ENCODE results near the gene STIM2. TPM values are rescaled to one million over a fixed set of nuclear protein-coding genes. Genes with fewer than 3 reads are reported as not detected.
"Not testable (repeated sequence)": the region's sequence is repeated elsewhere in the genome, so short reads cannot be mapped to it uniquely, and the experiment has no call there.

Gene STIM2
- total and polyA plus RNA-seq, 10 of the 15 experiments (the other 5 are each of a cell fraction or from before 2014, with no cell fraction given): 4.7 to 41.5 (median 16.9) TPM

DNA sequence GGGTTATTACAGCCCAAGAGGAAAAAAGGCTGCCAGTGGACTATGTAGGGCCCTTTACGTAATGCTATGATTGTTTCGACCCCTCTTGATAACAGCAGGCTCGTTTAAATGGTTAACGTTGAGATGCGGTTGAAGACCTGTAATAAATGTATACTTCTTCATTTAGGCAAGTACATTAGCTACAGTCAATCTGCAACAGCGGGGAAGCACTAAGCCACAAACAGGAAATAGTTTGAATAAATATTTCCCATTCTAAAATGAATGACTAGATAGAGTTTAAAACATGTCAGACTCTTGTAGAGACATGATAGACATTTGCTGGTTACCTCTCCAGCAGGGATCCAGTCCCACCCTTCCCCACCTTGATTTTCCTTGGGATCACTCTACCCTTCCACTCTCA is 38.1 kb upstream of the STIM2 start (continued):
- TF ChIP-seq RELA (IDR thresholded peaks at IDR 0.05; ENCODE audit: borderline replicate concordance, partially characterized antibody): no peak
- TF ChIP-seq, protein P1, sequence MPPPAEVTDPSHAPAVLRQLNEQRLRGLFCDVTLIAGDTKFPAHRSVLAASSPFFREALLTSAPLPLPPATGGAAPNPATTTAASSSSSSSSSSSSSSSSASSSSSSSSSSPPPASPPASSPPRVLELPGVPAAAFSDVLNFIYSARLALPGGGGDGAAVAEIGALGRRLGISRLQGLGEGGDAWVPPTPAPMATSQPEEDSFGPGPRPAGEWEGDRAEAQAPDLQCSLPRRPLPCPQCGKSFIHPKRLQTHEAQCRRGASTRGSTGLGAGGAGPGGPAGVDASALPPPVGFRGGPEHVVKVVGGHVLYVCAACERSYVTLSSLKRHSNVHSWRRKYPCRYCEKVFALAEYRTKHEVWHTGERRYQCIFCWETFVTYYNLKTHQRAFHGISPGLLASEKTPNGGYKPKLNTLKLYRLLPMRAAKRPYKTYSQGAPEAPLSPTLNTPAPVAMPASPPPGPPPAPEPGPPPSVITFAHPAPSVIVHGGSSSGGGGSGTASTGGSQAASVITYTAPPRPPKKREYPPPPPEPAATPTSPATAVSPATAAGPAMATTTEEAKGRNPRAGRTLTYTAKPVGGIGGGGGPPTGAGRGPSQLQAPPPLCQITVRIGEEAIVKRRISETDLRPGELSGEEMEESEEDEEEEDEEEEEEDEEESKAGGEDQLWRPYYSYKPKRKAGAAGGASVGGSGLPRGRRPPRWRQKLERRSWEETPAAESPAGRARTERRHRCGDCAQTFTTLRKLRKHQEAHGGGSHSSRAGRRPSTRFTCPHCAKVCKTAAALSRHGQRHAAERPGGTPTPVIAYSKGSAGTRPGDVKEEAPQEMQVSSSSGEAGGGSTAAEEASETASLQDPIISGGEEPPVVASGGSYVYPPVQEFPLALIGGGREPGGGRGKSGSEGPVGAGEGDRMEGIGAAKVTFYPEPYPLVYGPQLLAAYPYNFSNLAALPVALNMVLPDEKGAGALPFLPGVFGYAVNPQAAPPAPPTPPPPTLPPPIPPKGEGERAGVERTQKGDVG (CRISPR knock-in tag; IDR thresholded peaks at IDR 0.05): no peak
- no peak for TF ChIP-seq KLF5 (IDR thresholded peaks at IDR 0.05; ENCODE audit: partially characterized antibody)
- no peak for TF ChIP-seq BACH1 (IDR thresholded peaks at IDR 0.05; ENCODE audit: borderline replicate concordance)
- TF ChIP-seq SREBF2 (IDR thresholded peaks at IDR 0.05; ENCODE audit: low read length): no peak
- TF ChIP-seq SUZ12 (IDR thresholded peaks at IDR 0.05; ENCODE audit: unreplicated experiment): no peak
- no peak for TF ChIP-seq SP1 (IDR thresholded peaks at IDR 0.05; ENCODE audit: low read depth, low read length)
- TF ChIP-seq IKZF1 (conservative IDR thresholded peaks at IDR 0.05): peak; percentile 37; the same call in 1 of the 2 replicates
- TF ChIP-seq NRF1 (conservative IDR thresholded peaks at IDR 0.05; ENCODE audit: low read depth, low read length): no peak
- TF ChIP-seq BRCA1 (IDR thresholded peaks at IDR 0.05; ENCODE audit: low read depth, low read length): no peak
- TF ChIP-seq SMC3 (IDR thresholded peaks at IDR 0.05; ENCODE audit: borderline replicate concordance, low read length): no peak
- TF ChIP-seq POU2F2 (IDR thresholded peaks at IDR 0.05; ENCODE audit: borderline replicate concordance, low read depth, low read length): peak; percentile 75; the same call in 1 of the 3 replicates

DNA sequence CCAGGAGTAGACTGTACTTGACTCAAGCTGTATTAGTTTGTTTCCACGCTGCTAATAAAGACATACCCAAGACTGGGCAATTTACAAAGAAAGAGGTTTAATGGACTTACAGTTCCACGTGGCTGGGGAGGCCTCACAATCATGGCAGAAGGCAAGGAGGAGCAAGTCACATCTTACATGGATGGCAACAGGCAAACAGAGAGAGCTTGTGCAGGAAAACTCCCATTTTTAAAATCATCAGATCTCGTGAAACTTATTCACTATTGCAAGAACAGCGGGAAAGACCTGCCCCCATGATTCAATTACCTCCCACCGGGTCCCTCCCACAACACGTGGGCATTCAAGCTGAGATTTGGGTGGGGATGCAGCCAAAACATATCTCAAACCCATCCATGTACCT is 37.7 kb upstream of the STIM2 start:
- BruUV-seq (replicated peaks); H3K27ac ChIP-seq (ENCODE audit: control insufficient read depth, insufficient read depth); FAIRE-seq; H2AFZ ChIP-seq (ENCODE audit: control insufficient read depth, low read depth, low read length); H3K27me3 ChIP-seq (replicated peaks in 1 of 2; ENCODE audit: control insufficient read depth in 2 of 2, insufficient read depth in 2 of 2, low read length in 1 of 2); H3K36me3 ChIP-seq (ENCODE audit: control insufficient read depth in 2 of 2, insufficient read depth in 2 of 2, low read length in 1 of 2); DNase-seq (ENCODE audit: low read depth, low spot score); in situ Hi-C loops (cut with MboI); H4K20me1 ChIP-seq (ENCODE audit: control insufficient read depth, insufficient read depth); H3K9me3 ChIP-seq (replicated peaks; ENCODE audit: control insufficient read depth, insufficient read depth, low read length); H3K9ac ChIP-seq (ENCODE audit: control insufficient read depth, insufficient read depth, low read length); RAD21 ChIA-PET (ENCODE audit: unreplicated experiment); H3K79me2 ChIP-seq (ENCODE audit: control insufficient read depth, insufficient read depth, low read length); H3K4me3 ChIP-seq; ATAC-seq; intact Hi-C loops (cut with micrococcal nuclease; ENCODE audit: unreplicated experiment): not testable (repeated sequence)
- Histone ChIP-seq H3K4me1 (ENCODE audit: control insufficient read depth, insufficient read depth, low read length) (peaks cover 27% of the 10 kb centered on the region), H3K4me2 (ENCODE audit: control insufficient read depth, insufficient read depth) (peak overlapping the region; percentile 56; the same call in 1 of the 2 replicates)
- CTCF ChIA-PET: interaction anchor here (0.7 to 1.5 kb wide), 2 partner anchors 34 to 986 kb away, joined by 3 read pairs; no protein-coding TSS in a partner anchor
- SMC1A ChIA-PET (ENCODE audit: uncharacterized antibody, unreplicated experiment): interaction anchor here (1.3 to 2.6 kb wide), 2 partner anchors 9 to 39 kb away, joined by 4 to 6 read pairs; no protein-coding TSS in a partner anchor
- WGBS (ENCODE audit: insufficient coverage, insufficient replicate concordance, low lambda C conversion rate, missing lambda C conversion rate): 40% methylated on average over 6 of the region's 6 CpGs
- POLR2A ChIA-PET: interaction anchor here (0.5 to 1.0 kb wide), 2 partner anchors 34 to 115 kb away, joined by 3 read pairs; no protein-coding TSS in a partner anchor

Data from GM12878 (cell line).